OCI-M2 (cell line): ENCODE measurements around the gene TMEM108.

Experiments used
- DNase-seq: peaks from one replicate; lab custom pipeline; 2025; ENCODE audit not compliant: unreplicated experiment; lab: John Stamatoyannopoulos, UW

TMEM108 gene

GRCh38 chr3:133209871-133210550 is 171.8 kb downstream of the TMEM108 start:
- DNase-seq: peak; percentile 21

DNA sequence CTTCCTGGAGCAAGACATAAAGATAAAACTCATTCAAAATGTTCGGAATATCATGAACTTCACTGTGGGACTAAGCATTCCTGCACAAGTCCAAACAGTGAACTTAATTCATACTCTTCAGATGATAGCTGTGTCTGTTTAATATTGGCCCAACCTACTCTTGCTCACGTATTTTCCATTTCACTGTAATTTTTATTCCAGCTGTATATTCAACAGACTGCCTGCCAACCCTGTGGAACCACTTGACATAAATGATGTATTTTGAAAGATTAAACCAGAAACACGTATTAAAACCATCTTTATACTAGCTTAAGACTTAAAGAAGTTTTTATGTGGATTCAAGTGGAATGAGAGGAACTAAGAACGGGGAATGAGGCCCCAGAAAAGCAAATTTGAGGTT is 172.5 kb downstream of the TMEM108 start:
- no peak for DNase-seq

DNA sequence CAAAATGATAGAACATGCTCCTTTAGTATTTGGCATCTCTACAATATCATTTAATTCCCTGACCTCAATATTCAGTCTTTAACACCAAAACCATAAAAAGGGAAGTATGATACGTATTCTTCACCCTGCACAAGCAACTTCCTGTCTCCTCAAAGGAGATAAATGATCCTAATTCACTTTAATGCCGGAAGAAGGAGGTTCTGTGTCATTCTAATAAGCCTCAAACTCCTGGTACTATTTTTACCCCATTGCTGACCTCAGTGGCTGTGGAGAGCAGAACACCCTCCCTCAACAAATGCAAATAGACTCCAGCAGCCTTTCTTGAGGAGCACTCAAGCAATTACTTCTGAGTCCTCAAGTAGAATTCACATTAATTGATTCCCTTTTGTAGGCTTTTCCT is 173.3 kb downstream of the TMEM108 start:
- no peak for DNase-seq

GRCh38 chr3:133211856-133212255 is 173.7 kb downstream of the TMEM108 start:
- no peak for DNase-seq

GRCh38 chr3:133213937-133214336 is 175.7 kb downstream of the TMEM108 start:
- DNase-seq: no peak

GRCh38 chr3:133227813-133228212 is 189.6 kb downstream of the TMEM108 start:
- no peak for DNase-seq

- DNase-seq: no peak
Measured at GRCh38 chr3:133230195-133230594, 192.0 kb downstream of the TMEM108 start.

- DNase-seq: no peak
Measured at GRCh38 chr3:133236901-133237300, 198.7 kb downstream of the TMEM108 start.

DNA sequence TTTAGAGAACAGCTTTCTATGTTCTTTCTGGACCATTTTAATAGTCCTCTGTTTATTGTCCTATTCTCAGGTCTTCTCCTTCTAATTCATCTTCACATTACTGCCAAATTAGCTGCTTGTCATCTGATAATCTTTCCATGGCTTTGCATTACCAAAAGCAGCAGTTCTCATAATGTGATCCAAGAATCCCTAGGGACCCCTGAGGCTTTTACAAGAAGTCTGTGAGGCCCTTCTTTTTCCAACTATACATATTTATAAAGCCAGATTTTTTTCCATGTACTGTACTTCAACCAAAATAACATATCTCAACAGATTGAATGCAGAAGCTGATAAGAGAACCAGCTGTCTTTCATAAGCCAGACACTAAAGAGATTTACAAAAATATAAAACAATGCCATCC is 199.2 kb downstream of the TMEM108 start:
- no peak for DNase-seq

DNA sequence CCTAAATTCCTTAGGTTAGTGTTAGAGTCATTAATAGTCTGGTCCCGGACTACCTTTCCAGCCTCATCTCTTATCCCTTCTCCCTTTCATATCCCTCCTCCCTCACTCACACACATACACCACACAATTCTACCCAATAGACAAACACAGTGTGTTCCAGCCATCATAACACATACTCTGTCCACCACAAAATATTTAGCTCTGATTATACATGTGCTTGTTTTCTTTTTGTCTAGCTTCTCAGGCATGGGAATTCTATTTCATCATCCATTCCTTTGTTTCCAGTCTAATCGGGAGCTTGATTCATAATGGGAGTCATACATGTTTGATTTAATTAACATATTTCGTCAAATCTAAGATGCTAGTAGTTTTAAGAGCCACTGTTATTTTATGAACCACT is 199.8 kb downstream of the TMEM108 start:
- DNase-seq: no peak

GRCh38 chr3:133246119-133246518 is 207.9 kb downstream of the TMEM108 start:
- DNase-seq: no peak

GRCh38 chr3:133246773-133247172 is 208.6 kb downstream of the TMEM108 start:
- DNase-seq: no peak

DNA sequence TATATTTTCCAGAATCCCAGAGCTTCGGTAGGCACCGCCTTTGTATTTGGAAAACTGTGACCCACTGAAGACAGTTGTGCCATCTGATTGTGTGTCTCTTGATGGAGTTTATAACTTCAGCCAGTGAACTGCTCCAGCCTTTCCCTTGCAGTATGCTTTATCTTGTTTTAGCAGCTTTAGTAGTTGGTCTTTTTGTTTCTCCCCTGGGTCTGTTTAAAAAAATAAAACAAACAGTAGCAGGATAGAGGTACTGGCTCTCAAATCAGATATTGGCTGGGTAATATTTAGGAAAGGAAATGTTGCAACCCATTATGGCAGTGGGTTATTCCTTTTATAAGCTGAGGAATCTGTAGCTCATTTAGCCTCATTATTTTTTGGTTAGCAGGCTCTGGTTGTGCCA is 210.2 kb downstream of the TMEM108 start:
- no peak for DNase-seq

DNA sequence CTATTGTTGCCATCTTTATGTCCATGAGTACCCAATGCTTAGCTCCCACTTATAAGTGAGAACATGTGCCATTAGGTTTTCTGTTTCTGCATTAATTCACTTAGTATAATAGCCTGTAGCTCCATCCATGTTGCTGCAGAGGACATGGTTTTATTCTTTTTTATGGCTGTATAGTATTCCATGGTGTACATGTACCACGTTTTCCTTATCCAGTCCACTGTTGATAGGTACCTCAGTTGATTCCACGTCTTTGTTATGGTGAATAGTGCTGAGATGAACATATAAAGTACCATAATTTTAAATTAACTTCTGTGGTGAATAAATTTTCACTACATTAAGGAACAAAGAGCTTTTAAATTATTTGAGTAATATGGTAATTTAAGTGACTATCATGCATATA is 211.3 kb downstream of the TMEM108 start:
- no peak for DNase-seq

DNA sequence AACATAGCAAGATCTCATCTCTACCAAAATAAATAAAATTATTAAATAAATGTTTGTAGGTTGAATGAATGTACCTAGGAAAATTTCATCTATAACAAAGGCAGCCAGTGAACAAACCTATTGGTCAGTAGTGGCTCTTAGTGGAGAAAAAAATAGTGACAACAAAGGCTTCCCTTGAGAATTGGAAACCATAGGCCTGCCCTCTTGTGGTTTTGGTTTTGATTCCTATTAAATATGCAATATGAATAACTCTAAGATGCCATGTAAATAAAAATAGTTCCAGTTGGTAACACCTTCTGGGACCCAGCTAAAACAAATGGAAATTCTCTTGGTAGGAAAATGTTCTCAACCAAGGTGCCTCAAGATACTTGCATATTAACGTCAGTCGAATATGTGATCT is 216.0 kb downstream of the TMEM108 start:
- DNase-seq: no peak

- no peak for DNase-seq
Measured at GRCh38 chr3:133254716-133255115, 216.5 kb downstream of the TMEM108 start.

GRCh38 chr3:133256787-133257483 is 218.7 kb downstream of the TMEM108 start:
- no peak for DNase-seq

GRCh38 chr3:133258358-133258757 is 220.2 kb downstream of the TMEM108 start:
- DNase-seq: no peak

- no peak for DNase-seq
Measured at GRCh38 chr3:133259767-133260166, 221.6 kb downstream of the TMEM108 start.

DNA sequence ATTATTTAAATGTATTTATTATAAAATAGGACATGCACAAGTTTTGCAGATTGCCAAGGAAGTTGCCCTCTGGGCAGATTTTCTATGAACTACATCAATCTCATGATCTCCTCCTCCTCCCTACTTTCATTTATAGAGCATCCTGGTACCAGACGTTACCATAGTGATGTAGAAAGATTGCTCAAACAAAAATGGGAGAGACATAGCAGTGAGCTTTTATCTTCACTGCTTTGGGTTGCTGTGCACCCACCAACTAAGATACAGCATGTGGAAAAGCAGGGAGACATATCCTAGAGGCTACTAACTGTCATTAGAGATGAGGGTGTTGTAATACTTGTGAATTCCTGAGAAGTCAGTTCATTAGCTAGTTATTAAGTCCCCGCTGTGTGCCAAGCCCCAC is 224.1 kb downstream of the TMEM108 start:
- no peak for DNase-seq

DNA sequence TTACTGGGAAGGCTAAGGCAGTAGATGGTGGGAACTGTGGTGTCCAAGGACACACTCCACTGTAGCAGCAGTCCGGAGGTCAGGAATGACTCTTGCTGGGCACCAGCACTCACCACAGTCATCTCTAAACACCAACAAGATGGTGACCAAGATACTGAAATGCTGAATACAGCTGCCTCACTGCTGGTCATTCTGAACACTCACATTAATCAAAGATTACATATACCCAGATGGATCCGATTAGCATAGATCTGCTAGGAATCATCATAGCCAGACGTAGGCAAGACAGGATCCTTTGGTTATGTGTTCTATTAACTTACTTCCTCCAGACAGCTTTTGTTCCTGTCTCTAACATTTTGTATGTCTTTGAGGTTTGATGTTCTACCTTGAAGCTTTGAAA is 226.7 kb downstream of the TMEM108 start:
- DNase-seq: no peak

DNA sequence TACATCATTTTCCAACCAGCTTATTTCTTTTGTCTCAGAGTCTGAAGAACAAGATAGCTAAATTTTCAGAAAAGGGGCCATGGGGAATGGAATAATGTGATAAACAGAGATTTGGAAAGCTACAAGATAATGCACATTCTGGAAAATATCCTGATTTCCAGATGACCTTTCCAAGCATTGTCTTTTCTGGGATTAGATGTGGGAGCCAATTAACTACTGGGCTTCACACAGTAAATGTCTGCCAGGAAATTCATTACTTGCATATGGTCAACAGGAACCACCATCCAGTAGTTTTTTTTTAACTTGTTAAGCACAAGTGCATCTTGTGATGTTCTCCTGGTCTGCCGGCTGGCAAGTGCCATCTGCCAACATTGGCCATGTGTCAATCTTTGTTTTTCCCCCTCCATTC is 230.5 kb downstream of the TMEM108 start:
- DNase-seq: no peak

DNA sequence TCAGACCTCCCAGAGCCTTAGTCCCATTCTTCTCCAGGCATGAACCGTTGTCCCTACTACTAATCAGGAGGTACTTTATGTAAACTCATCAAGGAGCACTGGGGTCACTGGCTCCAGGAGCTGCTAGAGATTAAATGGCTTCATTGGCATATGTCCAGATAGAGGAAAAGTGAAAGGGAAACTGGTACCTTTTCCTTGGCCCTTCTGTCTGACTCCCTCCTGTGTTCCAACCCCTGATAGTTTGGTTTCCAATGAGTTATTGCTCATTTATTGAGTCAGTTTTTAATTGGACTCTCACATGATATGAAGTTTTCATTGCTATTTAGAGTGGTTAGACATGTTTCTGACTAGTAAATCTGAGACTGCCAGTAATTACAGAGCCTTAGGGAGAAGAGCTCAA is 231.2 kb downstream of the TMEM108 start:
- DNase-seq: no peak
